ENCODE measurements around the gene CDAN1.

GRCh38 chr15:42692536-42692935, 44.4 kb downstream of the CDAN1 start:
- TF ChIP-seq CTCF (conservative IDR thresholded peaks at IDR 0.05; ENCODE audit: low read length) (no peak), EZH2phosphoT487 (IDR thresholded peaks at IDR 0.05; ENCODE audit: borderline replicate concordance) (no peak)
